ENCODE measurements around the gene PRKCA. TPM values are rescaled to one million over a fixed set of nuclear protein-coding genes. Genes with fewer than 3 reads are reported as not detected.

The PRKCA gene
- total and polyA plus RNA-seq, 10 of the 15 experiments (the other 5 are each of a cell fraction or from before 2014, with no cell fraction given), result 0.11 to 14.6 (median 0.72) TPM

DNA sequence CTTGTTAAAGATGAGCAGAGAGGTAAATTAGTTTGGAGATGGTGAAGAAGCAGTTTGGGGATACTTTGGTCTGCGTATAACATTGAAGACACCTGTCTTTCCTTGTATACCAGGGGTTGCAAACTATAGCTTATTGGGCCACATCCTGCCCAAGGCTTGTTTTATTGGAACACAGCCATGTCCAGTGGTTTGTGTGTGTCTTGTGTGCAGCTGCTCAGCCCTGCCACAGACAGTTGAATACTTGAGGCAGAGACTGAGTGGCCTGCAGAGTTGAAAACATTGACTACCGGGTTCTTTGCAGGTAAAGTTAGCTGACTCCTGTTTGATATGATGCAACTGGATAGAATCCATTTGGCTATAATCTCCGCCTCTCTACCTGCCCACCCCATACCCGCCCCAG lies 224.4 kb downstream of the PRKCA start (continued):
- TF ChIP-seq IKZF1 (conservative IDR thresholded peaks at IDR 0.05), result no peak
- no peak for TF ChIP-seq TARDBP (IDR thresholded peaks at IDR 0.05; ENCODE audit: borderline replicate concordance)
- TF ChIP-seq NFIC (IDR thresholded peaks at IDR 0.05; ENCODE audit: low read depth, low read length), result no peak
- TF ChIP-seq FOS (IDR thresholded peaks at IDR 0.05; ENCODE audit: borderline replicate concordance, extremely low read depth, insufficient read length), result no peak
- TF ChIP-seq TCF12 (IDR thresholded peaks at IDR 0.05; ENCODE audit: low read depth, low read length), result no peak
- TF ChIP-seq SP1 (IDR thresholded peaks at IDR 0.05; ENCODE audit: low read depth, low read length), result no peak
- no peak for TF ChIP-seq IKZF2 (IDR thresholded peaks at IDR 0.05)
- TF ChIP-seq SMC3 (IDR thresholded peaks at IDR 0.05; ENCODE audit: borderline replicate concordance, low read length), result no peak
- no peak for TF ChIP-seq SRF (IDR thresholded peaks at IDR 0.05; ENCODE audit: low read depth in 2 of 2, low read length in 2 of 2)

DNA sequence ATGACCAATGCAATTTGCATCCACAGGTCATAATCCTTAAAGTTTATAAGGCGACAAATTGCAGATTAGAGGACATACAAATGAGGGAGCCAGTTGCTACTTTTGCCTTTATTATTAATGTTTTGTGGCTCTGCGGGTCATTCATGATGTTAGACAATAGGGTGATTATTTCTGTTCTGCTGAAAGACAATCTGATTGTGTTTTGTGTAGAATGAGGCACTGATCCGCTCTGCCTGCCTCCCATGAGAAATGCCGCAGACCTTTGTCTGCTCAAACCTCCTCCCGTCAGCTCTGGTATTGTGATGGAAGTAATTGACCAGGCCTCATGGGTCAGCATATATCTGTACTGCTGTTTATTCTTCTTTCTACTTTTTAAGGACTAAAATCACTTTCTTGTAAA lies 224.9 kb downstream of the PRKCA start:
- Histone ChIP-seq H3K9ac (ENCODE audit: control insufficient read depth, insufficient read depth, low read length) (no peak overlapping the region), H3K79me2 (ENCODE audit: control insufficient read depth, insufficient read depth, low read length) (no peaks in the 10 kb centered on the region), H4K20me1 (ENCODE audit: control insufficient read depth, insufficient read depth) (no peaks in the 10 kb centered on the region), H3K9me3 (replicated peaks; ENCODE audit: control insufficient read depth, insufficient read depth, low read length) (no peaks in the 10 kb centered on the region), H3K27me3 (replicated peaks in 1 of 2; ENCODE audit: control insufficient read depth in 2 of 2, insufficient read depth in 2 of 2, low read length in 1 of 2) (no peaks in the 10 kb centered on the region), H3K27ac (ENCODE audit: control insufficient read depth, insufficient read depth) (no peak overlapping the region), H3K4me1 (ENCODE audit: control insufficient read depth, insufficient read depth, low read length) (no peaks in the 10 kb centered on the region; the same call in 1 of the 2 replicates), H3K4me3 (no peak overlapping the region), H3K36me3 (ENCODE audit: control insufficient read depth in 2 of 2, insufficient read depth in 2 of 2, low read length in 1 of 2) (no peaks in the 10 kb centered on the region), H3K4me2 (ENCODE audit: control insufficient read depth, insufficient read depth) (no peak overlapping the region), H2AFZ (ENCODE audit: control insufficient read depth, low read depth, low read length) (no peak overlapping the region)
- POLR2A ChIA-PET, result no interaction called here
- RAD21 ChIA-PET (ENCODE audit: unreplicated experiment), result no interaction called here
- no peak for TF ChIP-seq TBL1XR1 (IDR thresholded peaks at IDR 0.05; ENCODE audit: low read depth, low read length)
- TF ChIP-seq KDM1A (IDR thresholded peaks at IDR 0.05; ENCODE audit: borderline replicate concordance), result no peak
- TF ChIP-seq BMI1 (IDR thresholded peaks at IDR 0.05; ENCODE audit: borderline replicate concordance), result no peak
- no peak for TF ChIP-seq BRCA1 (IDR thresholded peaks at IDR 0.05; ENCODE audit: low read depth, low read length)
- TF ChIP-seq EGR1 (IDR thresholded peaks at IDR 0.05; ENCODE audit: borderline replicate concordance in 1 of 2, low read depth in 2 of 2, low read length in 2 of 2), result no peak
- no peak for TF ChIP-seq POLR2A (IDR thresholded peaks at IDR 0.05; ENCODE audit: low read depth, low read length)
- no peak for TF ChIP-seq ZNF622 (IDR thresholded peaks at IDR 0.05)
- no peak for TF ChIP-seq CBFB (IDR thresholded peaks at IDR 0.05; ENCODE audit: low read depth)
- TF ChIP-seq SREBF2 (IDR thresholded peaks at IDR 0.05; ENCODE audit: low read length), result no peak
- TF ChIP-seq, protein P1, sequence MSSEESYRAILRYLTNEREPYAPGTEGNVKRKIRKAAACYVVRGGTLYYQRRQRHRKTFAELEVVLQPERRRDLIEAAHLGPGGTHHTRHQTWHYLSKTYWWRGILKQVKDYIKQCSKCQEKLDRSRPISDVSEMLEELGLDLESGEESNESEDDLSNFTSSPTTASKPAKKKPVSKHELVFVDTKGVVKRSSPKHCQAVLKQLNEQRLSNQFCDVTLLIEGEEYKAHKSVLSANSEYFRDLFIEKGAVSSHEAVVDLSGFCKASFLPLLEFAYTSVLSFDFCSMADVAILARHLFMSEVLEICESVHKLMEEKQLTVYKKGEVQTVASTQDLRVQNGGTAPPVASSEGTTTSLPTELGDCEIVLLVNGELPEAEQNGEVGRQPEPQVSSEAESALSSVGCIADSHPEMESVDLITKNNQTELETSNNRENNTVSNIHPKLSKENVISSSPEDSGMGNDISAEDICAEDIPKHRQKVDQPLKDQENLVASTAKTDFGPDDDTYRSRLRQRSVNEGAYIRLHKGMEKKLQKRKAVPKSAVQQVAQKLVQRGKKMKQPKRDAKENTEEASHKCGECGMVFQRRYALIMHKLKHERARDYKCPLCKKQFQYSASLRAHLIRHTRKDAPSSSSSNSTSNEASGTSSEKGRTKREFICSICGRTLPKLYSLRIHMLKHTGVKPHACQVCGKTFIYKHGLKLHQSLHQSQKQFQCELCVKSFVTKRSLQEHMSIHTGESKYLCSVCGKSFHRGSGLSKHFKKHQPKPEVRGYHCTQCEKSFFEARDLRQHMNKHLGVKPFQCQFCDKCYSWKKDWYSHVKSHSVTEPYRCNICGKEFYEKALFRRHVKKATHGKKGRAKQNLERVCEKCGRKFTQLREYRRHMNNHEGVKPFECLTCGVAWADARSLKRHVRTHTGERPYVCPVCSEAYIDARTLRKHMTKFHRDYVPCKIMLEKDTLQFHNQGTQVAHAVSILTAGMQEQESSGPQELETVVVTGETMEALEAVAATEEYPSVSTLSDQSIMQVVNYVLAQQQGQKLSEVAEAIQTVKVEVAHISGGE (CRISPR knock-in tag; IDR thresholded peaks at IDR 0.05), result no peak
- no peak for TF ChIP-seq TCF3 (IDR thresholded peaks at IDR 0.05; ENCODE audit: borderline replicate concordance, insufficient read depth, low read depth, low read length)
- no peak for TF ChIP-seq HDAC6 (IDR thresholded peaks at IDR 0.05; ENCODE audit: unreplicated experiment)
- TF ChIP-seq CHD2 (IDR thresholded peaks at IDR 0.05; ENCODE audit: borderline replicate concordance, low read depth, low read length), result no peak
- no peak for TF ChIP-seq RAD21 (IDR thresholded peaks at IDR 0.05; ENCODE audit: insufficient read depth, low read depth, low read length)
- TF ChIP-seq TARDBP (IDR thresholded peaks at IDR 0.05; ENCODE audit: borderline replicate concordance), result no peak
- 24% methylated on average over 5 of the region's 5 CpGs for WGBS (ENCODE audit: insufficient coverage, insufficient replicate concordance, low lambda C conversion rate, missing lambda C conversion rate)
- no peak for ATAC-seq
- intact Hi-C loops (cut with micrococcal nuclease; ENCODE audit: unreplicated experiment) (no loop called here), in situ Hi-C loops (cut with MboI) (no loop called here)
- FAIRE-seq, result no peak
- DNase-seq (ENCODE audit: low read depth, low spot score), result no peak
- BruUV-seq (replicated peaks), result no TSS peak
- SMC1A ChIA-PET (ENCODE audit: uncharacterized antibody, unreplicated experiment), result interaction anchor here (1.3 to 1.4 kb wide), 2 partner anchors 14 to 40 kb away, joined by 3 read pairs; no protein-coding TSS in a partner anchor
- CTCF ChIA-PET, result no interaction called here

Measured in GM12878 (cell line).